Astrocyte of the spinal cord (primary cell): ENCODE data around the gene FAM241A.

Experiments
- DNase-seq: peaks from one replicate; pipeline ENCODE4 v3.0.0; 2011; ENCODE audit warnings: low read depth, low spot score
- H3K4me3 ChIP-seq: 2 replicates; pipeline ENCODE4 v1.5.1; 2011; ENCODE audit warnings: low read depth, mild to moderate bottlenecking, low read length, moderate library complexity
- CTCF ChIP-seq: IDR thresholded peaks from 2 replicates; pipeline ENCODE4 v1.5.1; 2012; ENCODE audit warnings: low read depth, mild to moderate bottlenecking, low read length, inconsistent platforms
- in situ Hi-C: cut with HindIII; loops from 2 replicates; pipeline ENCODE4 v1.10.0; 2017; ENCODE audit warnings: low sequenced_read_pairs

FAM241A gene

GRCh38 chr4:112119353-112119783 is 25.9 kb upstream of the FAM241A start:
- no peak for TF ChIP-seq CTCF
- no peak for DNase-seq
- no peak overlapping the region for H3K4me3 ChIP-seq
- in situ Hi-C loops = no loop called here

GRCh38 chr4:112120021-112120420 is 25.2 kb upstream of the FAM241A start:
- no peak overlapping the region for H3K4me3 ChIP-seq
- in situ Hi-C loops = no loop called here
- DNase-seq = peak; percentile 30
- TF ChIP-seq CTCF = no peak

GRCh38 chr4:112125416-112125815 is 19.8 kb upstream of the FAM241A start:
- H3K4me3 ChIP-seq = no peak overlapping the region
- DNase-seq = no peak
- TF ChIP-seq CTCF = no peak
- in situ Hi-C loops = no loop called here

GRCh38 chr4:112127048-112127637 is 18.1 kb upstream of the FAM241A start:
- in situ Hi-C loops = no loop called here
- DNase-seq = peak; percentile 42
- H3K4me3 ChIP-seq = no peak overlapping the region
- no peak for TF ChIP-seq CTCF

- in situ Hi-C loops = no loop called here
- peak; percentile 62 for DNase-seq
- no peak for TF ChIP-seq CTCF
- H3K4me3 ChIP-seq = no peak overlapping the region
Observed at GRCh38 chr4:112127803-112128202, 17.5 kb upstream of the FAM241A start.

GRCh38 chr4:112128452-112128851 is 16.8 kb upstream of the FAM241A start:
- in situ Hi-C loops = no loop called here
- no peak for DNase-seq
- TF ChIP-seq CTCF = no peak
- no peak overlapping the region for H3K4me3 ChIP-seq
